Measurements from ENCODE around the gene DIO1.

DIO1 gene

DNA sequence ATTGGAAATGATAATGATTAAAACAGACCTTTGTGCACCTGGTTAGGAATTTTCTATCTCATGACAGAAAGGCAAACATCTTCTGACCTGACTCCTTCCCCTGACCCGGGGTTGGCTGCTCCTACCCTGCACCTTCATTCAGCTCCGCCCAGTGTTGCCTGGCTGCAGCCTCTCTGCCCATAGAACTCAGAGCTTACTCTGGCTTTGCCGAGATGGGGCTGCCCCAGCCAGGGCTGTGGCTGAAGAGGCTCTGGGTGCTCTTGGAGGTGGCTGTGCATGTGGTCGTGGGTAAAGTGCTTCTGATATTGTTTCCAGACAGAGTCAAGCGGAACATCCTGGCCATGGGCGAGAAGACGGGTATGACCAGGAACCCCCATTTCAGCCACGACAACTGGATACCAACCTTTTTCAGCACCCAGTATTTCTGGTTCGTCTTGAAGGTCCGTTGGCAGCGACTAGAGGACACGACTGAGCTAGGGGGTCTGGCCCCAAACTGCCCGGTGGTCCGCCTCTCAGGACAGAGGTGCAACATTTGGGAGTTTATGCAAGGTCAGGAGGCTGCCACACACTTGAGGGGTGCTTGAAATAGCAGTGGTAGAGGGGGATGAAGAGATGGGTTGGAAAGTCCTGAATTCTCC is at the start of gene DIO1:
DIO1 (plus strand) TSS at position 189 of the 638 bp plus-strand sequence; CDS start at position 213, 24 bp downstream.
- no peak within 1 kb of the TSS for H3K27ac ChIP-seq
- H4K20me1 ChIP-seq (ENCODE audit: insufficient read depth): no peaks in the 10 kb centered on the region
- TF ChIP-seq, protein P1, sequence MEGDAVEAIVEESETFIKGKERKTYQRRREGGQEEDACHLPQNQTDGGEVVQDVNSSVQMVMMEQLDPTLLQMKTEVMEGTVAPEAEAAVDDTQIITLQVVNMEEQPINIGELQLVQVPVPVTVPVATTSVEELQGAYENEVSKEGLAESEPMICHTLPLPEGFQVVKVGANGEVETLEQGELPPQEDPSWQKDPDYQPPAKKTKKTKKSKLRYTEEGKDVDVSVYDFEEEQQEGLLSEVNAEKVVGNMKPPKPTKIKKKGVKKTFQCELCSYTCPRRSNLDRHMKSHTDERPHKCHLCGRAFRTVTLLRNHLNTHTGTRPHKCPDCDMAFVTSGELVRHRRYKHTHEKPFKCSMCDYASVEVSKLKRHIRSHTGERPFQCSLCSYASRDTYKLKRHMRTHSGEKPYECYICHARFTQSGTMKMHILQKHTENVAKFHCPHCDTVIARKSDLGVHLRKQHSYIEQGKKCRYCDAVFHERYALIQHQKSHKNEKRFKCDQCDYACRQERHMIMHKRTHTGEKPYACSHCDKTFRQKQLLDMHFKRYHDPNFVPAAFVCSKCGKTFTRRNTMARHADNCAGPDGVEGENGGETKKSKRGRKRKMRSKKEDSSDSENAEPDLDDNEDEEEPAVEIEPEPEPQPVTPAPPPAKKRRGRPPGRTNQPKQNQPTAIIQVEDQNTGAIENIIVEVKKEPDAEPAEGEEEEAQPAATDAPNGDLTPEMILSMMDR (conservative IDR thresholded peaks at IDR 0.05; ENCODE audit: low read depth, low read length): no peak
- H2AFZ ChIP-seq (ENCODE audit: low read depth): no peak within 1 kb of the TSS
- no peaks in the 10 kb centered on the region for H3K27me3 ChIP-seq (ENCODE audit: insufficient read depth, low read depth)
- no peak within 1 kb of the TSS for H3K4me3 ChIP-seq (IDR thresholded peaks at IDR 0.05; ENCODE audit: insufficient read depth, low read depth, low read length)
- H3K9ac ChIP-seq: no peak within 1 kb of the TSS
- H3K4me1 ChIP-seq (ENCODE audit: low read depth, poor library complexity, severe bottlenecking): peaks cover 7% of the 10 kb centered on the region
- no peak within 1 kb of the TSS for H3K4me2 ChIP-seq
- H3K79me2 ChIP-seq (ENCODE audit: insufficient read depth, low read depth): no peaks in the 10 kb centered on the region
- H3K36me3 ChIP-seq (ENCODE audit: insufficient read depth): no peaks in the 10 kb centered on the region

DNA sequence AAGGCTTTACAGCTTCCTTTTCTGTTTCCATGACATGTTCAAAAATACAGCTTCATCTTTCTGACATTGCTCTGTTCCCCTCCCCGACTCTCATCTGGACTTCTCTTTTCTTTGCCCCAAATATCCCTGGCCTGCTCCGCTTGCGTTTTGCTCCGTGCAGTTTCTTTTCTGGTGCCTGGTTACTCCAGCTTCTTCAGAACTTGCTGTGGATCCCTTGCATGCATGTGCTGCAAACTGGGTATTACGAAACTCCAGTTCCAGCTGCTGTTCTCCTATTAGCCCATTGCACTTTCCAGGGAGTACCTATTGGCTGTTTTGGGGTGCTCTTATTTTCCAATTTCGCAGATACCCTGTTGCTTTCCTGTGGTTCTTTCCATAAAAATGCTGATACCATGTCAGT is 46.0 kb upstream of the DIO1 start:
- Histone ChIP-seq H3K4me2 (no peak overlapping the region), H3K4me3 (IDR thresholded peaks at IDR 0.05; ENCODE audit: insufficient read depth, low read depth, low read length) (no peak overlapping the region), H3K4me1 (ENCODE audit: low read depth, poor library complexity, severe bottlenecking) (no peaks in the 10 kb centered on the region), H3K27me3 (ENCODE audit: insufficient read depth, low read depth) (no peaks in the 10 kb centered on the region), H3K79me2 (ENCODE audit: insufficient read depth, low read depth) (no peaks in the 10 kb centered on the region), H2AFZ (ENCODE audit: low read depth) (no peak overlapping the region), H3K36me3 (ENCODE audit: insufficient read depth) (no peaks in the 10 kb centered on the region), H4K20me1 (ENCODE audit: insufficient read depth) (no peaks in the 10 kb centered on the region), H3K27ac (no peak overlapping the region), H3K9ac (no peak overlapping the region)
- TF ChIP-seq, protein P1 (conservative IDR thresholded peaks at IDR 0.05; ENCODE audit: low read depth, low read length): no peak

DNA sequence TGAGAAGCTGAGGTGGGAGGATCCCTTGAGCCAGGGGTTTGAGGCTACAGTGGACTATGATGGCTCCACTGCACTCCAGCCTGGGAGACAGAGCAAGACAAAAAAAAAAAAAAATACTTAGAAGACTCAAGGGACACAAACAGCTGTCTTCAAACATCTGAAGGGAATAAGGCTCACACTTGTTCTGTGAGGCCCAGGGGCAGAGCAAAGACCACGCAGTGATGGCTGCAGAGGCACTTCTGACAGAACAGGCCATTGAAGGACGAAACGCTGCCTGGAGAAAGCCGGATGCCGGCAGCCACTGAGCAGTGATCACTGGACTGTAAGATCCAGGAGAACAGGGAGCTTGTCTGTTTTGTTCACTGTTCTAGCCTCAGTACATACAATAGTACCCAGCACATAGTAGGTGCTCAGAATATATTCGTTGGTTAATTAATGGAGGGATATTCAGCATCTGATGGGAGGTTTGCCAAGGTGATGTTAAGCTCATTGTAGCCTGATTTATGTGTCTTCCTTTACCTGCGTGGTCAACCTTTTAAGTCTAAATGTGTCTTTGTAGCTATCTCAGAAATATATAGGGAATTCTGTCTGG is 43.8 kb upstream of the DIO1 start:
- Histone ChIP-seq H2AFZ (ENCODE audit: low read depth) (no peak overlapping the region), H3K27ac (no peak overlapping the region), H3K4me1 (ENCODE audit: low read depth, poor library complexity, severe bottlenecking) (no peaks in the 10 kb centered on the region), H3K4me2 (no peak overlapping the region), H3K4me3 (IDR thresholded peaks at IDR 0.05; ENCODE audit: insufficient read depth, low read depth, low read length) (no peak overlapping the region), H3K27me3 (ENCODE audit: insufficient read depth, low read depth) (no peaks in the 10 kb centered on the region), H3K36me3 (ENCODE audit: insufficient read depth) (no peaks in the 10 kb centered on the region), H4K20me1 (ENCODE audit: insufficient read depth) (no peaks in the 10 kb centered on the region), H3K9ac (no peak overlapping the region), H3K79me2 (ENCODE audit: insufficient read depth, low read depth) (no peaks in the 10 kb centered on the region)
- TF ChIP-seq, protein P1 (conservative IDR thresholded peaks at IDR 0.05; ENCODE audit: low read depth, low read length): no peak

DNA sequence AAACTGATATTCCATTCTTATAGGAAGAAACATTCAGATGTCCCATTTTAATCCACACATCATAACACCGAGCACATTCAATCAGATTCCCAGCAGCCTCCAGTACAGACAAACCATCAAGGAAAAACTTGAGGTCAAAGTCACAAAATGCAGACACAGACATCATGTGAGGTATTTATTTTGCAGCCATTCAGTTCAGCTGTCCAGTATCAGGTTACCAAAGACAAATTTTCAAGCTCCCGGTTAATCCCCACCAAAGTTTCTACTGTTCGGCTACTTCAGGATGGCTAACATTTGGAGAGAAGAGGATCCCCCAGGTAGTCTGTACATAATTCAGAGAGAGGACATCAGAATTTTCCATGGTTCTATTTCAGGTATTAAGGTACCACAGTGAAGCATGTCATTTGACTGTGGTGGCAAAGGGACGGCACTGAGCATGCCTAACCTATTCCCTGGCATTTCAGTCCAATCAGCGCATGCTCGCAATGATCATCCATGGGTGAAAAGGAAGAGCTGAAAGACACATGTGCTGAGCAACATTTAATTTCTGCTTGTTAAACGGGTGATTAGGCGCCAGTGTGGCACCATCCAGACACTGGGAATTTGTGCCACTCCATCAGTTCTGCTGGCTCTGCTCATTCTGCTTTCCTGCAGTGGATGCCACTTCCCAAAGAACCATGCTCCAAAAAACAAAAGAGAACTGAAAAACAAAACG is 42.3 kb upstream of the DIO1 start:
- H3K4me2 ChIP-seq: no peak overlapping the region
- no peak overlapping the region for H3K27ac ChIP-seq
- H3K4me1 ChIP-seq (ENCODE audit: low read depth, poor library complexity, severe bottlenecking): no peaks in the 10 kb centered on the region
- H3K27me3 ChIP-seq (ENCODE audit: insufficient read depth, low read depth): no peaks in the 10 kb centered on the region
- TF ChIP-seq, protein P1 (conservative IDR thresholded peaks at IDR 0.05; ENCODE audit: low read depth, low read length): no peak
- H3K4me3 ChIP-seq (IDR thresholded peaks at IDR 0.05; ENCODE audit: insufficient read depth, low read depth, low read length): no peak overlapping the region
- H3K36me3 ChIP-seq (ENCODE audit: insufficient read depth): no peaks in the 10 kb centered on the region
- H3K9ac ChIP-seq: no peak overlapping the region
- H4K20me1 ChIP-seq (ENCODE audit: insufficient read depth): no peaks in the 10 kb centered on the region
- no peak overlapping the region for H2AFZ ChIP-seq (ENCODE audit: low read depth)
- no peaks in the 10 kb centered on the region for H3K79me2 ChIP-seq (ENCODE audit: insufficient read depth, low read depth)

Data from KMS-11 (cell line).